Measurements from ENCODE around the gene APLNR. TPM values are rescaled to one million over a fixed set of nuclear protein-coding genes. Genes with fewer than 3 reads are reported as not detected.

APLNR gene
- total and polyA plus RNA-seq, 2 donors (not counting 1 experiment from before 2014, with no cell fraction given), result not detected

DNA sequence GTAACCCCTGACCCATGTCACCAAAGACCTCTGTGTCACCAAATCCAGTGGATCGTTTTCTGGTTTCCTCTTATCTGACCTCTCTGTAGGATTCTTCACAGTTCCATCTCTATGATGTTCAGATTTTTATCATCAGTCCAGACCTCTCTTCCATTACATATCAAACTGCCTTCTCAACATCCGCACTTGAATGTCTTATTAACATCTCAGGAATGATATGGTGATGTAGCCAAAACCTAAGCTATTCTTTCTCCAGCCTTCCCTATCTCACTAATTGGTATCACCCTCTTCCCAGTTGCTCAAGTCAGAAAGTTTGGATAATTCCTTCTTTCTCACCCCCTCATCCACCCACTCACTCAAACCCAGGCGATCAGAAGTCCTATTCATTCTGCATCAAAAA is 13.4 kb downstream of the APLNR start:
- Histone ChIP-seq H3K79me2 (ENCODE audit: control insufficient read depth, insufficient read depth, low read length) (no peaks in the 10 kb centered on the region), H4K20me1 (ENCODE audit: control insufficient read depth, insufficient read depth, low read length, poor library complexity, severe bottlenecking) (no peaks in the 10 kb centered on the region), H3K27ac (ENCODE audit: low read length in 2 of 2) (no peak overlapping the region), H3K4me1 (ENCODE audit: control insufficient read depth in 2 of 2, insufficient read depth in 2 of 2, low read length in 2 of 2) (no peaks in the 10 kb centered on the region), H3K27me3 (replicated peaks in 1 of 4; ENCODE audit: control extremely low read depth in 1 of 4, control insufficient read depth in 3 of 4, insufficient read depth in 4 of 4, low read length in 3 of 4) (peaks cover 0 to 5% (median 0%) of the 10 kb centered on the region in 4 experiments), H3K9ac (ENCODE audit: low read length) (no peak overlapping the region), H2AFZ (ENCODE audit: insufficient read depth, low read depth, low read length, poor library complexity, severe bottlenecking) (no peak overlapping the region), H3K4me3 (ENCODE audit: control extremely low read depth in 1 of 5, extremely low read depth in 1 of 5, insufficient read depth in 1 of 5, low read depth in 2 of 5, low read length in 4 of 5) (no peak overlapping the region), H3K4me2 (replicated peaks; ENCODE audit: low read depth, low read length, poor library complexity, severe bottlenecking) (no peak overlapping the region), H3K36me3 (replicated peaks in 1 of 2; ENCODE audit: control extremely low read depth in 1 of 2, control insufficient read depth in 1 of 2, extremely low read depth in 1 of 2, insufficient read depth in 2 of 2, low read length in 1 of 2) (no peaks in the 10 kb centered on the region), H3K9me3 (ENCODE audit: control extremely low read depth in 1 of 3, control insufficient read depth in 2 of 3, insufficient read depth in 1 of 3, low read length in 2 of 3) (no peaks in the 10 kb centered on the region)
- ChIA-PET POLR2A (no interaction called here), CTCF (no interaction called here)
- ATAC-seq (ENCODE audit: low read depth) (no peak), DNase-seq (no peak)
- Mint-ChIP-seq H3K4me1 (no peaks in the 10 kb centered on the region), H3K27ac (no peak overlapping the region), H3K27me3 (peaks cover 2% of the 10 kb centered on the region), H3K4me3 (no peak overlapping the region), H3K9me3 (ENCODE audit: insufficient read depth) (no peaks in the 10 kb centered on the region)
- 87% methylated on average over 2 of the region's 3 CpGs for WGBS (ENCODE audit: insufficient coverage)
- no peak for TF ChIP-seq EZH2 (IDR thresholded peaks at IDR 0.05; ENCODE audit: borderline replicate concordance, insufficient read depth, low read depth, low read length, poor library complexity, severe bottlenecking)
- TF ChIP-seq, protein P1, sequence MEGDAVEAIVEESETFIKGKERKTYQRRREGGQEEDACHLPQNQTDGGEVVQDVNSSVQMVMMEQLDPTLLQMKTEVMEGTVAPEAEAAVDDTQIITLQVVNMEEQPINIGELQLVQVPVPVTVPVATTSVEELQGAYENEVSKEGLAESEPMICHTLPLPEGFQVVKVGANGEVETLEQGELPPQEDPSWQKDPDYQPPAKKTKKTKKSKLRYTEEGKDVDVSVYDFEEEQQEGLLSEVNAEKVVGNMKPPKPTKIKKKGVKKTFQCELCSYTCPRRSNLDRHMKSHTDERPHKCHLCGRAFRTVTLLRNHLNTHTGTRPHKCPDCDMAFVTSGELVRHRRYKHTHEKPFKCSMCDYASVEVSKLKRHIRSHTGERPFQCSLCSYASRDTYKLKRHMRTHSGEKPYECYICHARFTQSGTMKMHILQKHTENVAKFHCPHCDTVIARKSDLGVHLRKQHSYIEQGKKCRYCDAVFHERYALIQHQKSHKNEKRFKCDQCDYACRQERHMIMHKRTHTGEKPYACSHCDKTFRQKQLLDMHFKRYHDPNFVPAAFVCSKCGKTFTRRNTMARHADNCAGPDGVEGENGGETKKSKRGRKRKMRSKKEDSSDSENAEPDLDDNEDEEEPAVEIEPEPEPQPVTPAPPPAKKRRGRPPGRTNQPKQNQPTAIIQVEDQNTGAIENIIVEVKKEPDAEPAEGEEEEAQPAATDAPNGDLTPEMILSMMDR (IDR thresholded peaks at IDR 0.05), result no peak
- intact Hi-C loops (cut with micrococcal nuclease), result no loop called here

DNA sequence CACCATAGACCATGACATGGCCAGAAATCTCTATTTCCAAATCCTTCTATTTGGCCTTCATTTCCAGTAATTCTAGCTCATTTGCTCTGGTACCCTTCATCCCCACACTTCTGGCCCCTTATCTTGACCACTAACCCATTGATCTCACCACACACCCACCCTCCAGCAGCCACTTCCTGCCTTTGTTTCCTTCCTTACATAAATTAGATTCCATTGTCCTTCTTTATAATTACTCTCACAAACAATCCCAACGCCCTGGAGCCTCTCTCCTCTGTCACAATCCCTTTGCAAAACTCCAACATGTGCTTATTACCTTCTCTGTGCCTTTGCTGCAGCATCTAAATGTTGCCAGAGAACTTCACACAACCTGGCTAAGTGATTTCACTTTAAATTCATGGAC is 14.8 kb downstream of the APLNR start:
- intact Hi-C loops (cut with micrococcal nuclease), result no loop called here
- H3K4me1 ChIP-seq (ENCODE audit: control insufficient read depth in 2 of 2, insufficient read depth in 2 of 2, low read length in 2 of 2), result no peaks in the 10 kb centered on the region
- H3K4me3 ChIP-seq (ENCODE audit: control extremely low read depth in 1 of 5, extremely low read depth in 1 of 5, insufficient read depth in 1 of 5, low read depth in 2 of 5, low read length in 4 of 5), result no peak overlapping the region
- peaks cover 0 to 5% (median 0%) of the 10 kb centered on the region in 4 experiments for H3K27me3 ChIP-seq (replicated peaks in 1 of 4; ENCODE audit: control extremely low read depth in 1 of 4, control insufficient read depth in 3 of 4, insufficient read depth in 4 of 4, low read length in 3 of 4)
- no peaks in the 10 kb centered on the region for H3K79me2 ChIP-seq (ENCODE audit: control insufficient read depth, insufficient read depth, low read length)
- no peak overlapping the region for H3K9ac ChIP-seq (ENCODE audit: low read length)
- Mint-ChIP-seq H3K27ac (no peak overlapping the region), H3K9me3 (ENCODE audit: insufficient read depth) (no peaks in the 10 kb centered on the region), H3K27me3 (peaks cover 4% of the 10 kb centered on the region), H3K4me1 (no peaks in the 10 kb centered on the region), H3K4me3 (no peak overlapping the region)
- H3K4me2 ChIP-seq (replicated peaks; ENCODE audit: low read depth, low read length, poor library complexity, severe bottlenecking), result no peak overlapping the region
- H4K20me1 ChIP-seq (ENCODE audit: control insufficient read depth, insufficient read depth, low read length, poor library complexity, severe bottlenecking), result no peaks in the 10 kb centered on the region
- no peaks in the 10 kb centered on the region for H3K9me3 ChIP-seq (ENCODE audit: control extremely low read depth in 1 of 3, control insufficient read depth in 2 of 3, insufficient read depth in 1 of 3, low read length in 2 of 3)
- H2AFZ ChIP-seq (ENCODE audit: insufficient read depth, low read depth, low read length, poor library complexity, severe bottlenecking), result no peak overlapping the region
- no peak for TF ChIP-seq EZH2 (IDR thresholded peaks at IDR 0.05; ENCODE audit: borderline replicate concordance, insufficient read depth, low read depth, low read length, poor library complexity, severe bottlenecking)
- TF ChIP-seq, protein P1 (IDR thresholded peaks at IDR 0.05), result no peak
- DNase-seq (no peak), ATAC-seq (ENCODE audit: low read depth) (no peak)
- POLR2A ChIA-PET, result no interaction called here
- CTCF ChIA-PET, result interaction anchor here (1.2 kb wide), 1 partner anchor 27 kb away, joined by 3 read pairs; no protein-coding TSS in a partner anchor
- 0% methylated on average over 1 of the region's 1 CpG for WGBS (ENCODE audit: insufficient coverage)
- no peak overlapping the region for H3K27ac ChIP-seq (ENCODE audit: low read length in 2 of 2)
- H3K36me3 ChIP-seq (replicated peaks in 1 of 2; ENCODE audit: control extremely low read depth in 1 of 2, control insufficient read depth in 1 of 2, extremely low read depth in 1 of 2, insufficient read depth in 2 of 2, low read length in 1 of 2), result no peaks in the 10 kb centered on the region
